Colon (tissue), 2 donors: ENCODE measurements around the gene C6orf89.
"Not testable (repeated sequence)": the region's sequence is repeated elsewhere in the genome, so short reads cannot be mapped to it uniquely, and the experiment has no call there.

Experiments used
- FAIRE-seq: peaks from 2 replicates; lab custom pipeline; 2012; peaks lifted over from hg19 to GRCh38; lab: Jason Lieb, UNC
- donor health status: control.
- donor health status: control.

C6orf89 gene

GRCh38 chr6:36888115-36888643 lies 2.4 kb downstream of the C6orf89 start:
- no peak for FAIRE-seq

- no peak for FAIRE-seq
Measured at GRCh38 chr6:36888654-36889481, 3.1 kb downstream of the C6orf89 start.

- no peak for FAIRE-seq
Measured at GRCh38 chr6:36890112-36890663, 4.4 kb downstream of the C6orf89 start.

GRCh38 chr6:36891153-36891552 lies 5.4 kb downstream of the C6orf89 start:
- not testable (repeated sequence) for FAIRE-seq

GRCh38 chr6:36893976-36894932 lies 8.5 kb downstream of the C6orf89 start:
- FAIRE-seq: no peak

GRCh38 chr6:36897609-36898008 lies 11.9 kb downstream of the C6orf89 start:
- FAIRE-seq: no peak

GRCh38 chr6:36904114-36904513 lies 18.4 kb downstream of the C6orf89 start:
- FAIRE-seq: no peak

GRCh38 chr6:36904851-36905393 lies 19.2 kb downstream of the C6orf89 start:
- no peak for FAIRE-seq

- FAIRE-seq: no peak
Measured at GRCh38 chr6:36906539-36907325, 21.0 kb downstream of the C6orf89 start.

GRCh38 chr6:36907781-36908180 lies 22.0 kb downstream of the C6orf89 start:
- FAIRE-seq: no peak

GRCh38 chr6:36908747-36909146 lies 23.0 kb downstream of the C6orf89 start:
- no peak for FAIRE-seq

- FAIRE-seq: no peak
Measured at GRCh38 chr6:36912030-36912454, 26.3 kb downstream of the C6orf89 start.

GRCh38 chr6:36912586-36912985 lies 26.8 kb downstream of the C6orf89 start:
- no peak for FAIRE-seq

GRCh38 chr6:36913082-36913481 lies 27.3 kb downstream of the C6orf89 start:
- no peak for FAIRE-seq

- FAIRE-seq: no peak
Measured at GRCh38 chr6:36914227-36914794, 28.6 kb downstream of the C6orf89 start.

- no peak for FAIRE-seq
Measured at GRCh38 chr6:36915599-36915998, 29.8 kb downstream of the C6orf89 start.

- no peak for FAIRE-seq
Measured at GRCh38 chr6:36916126-36916525, 30.4 kb downstream of the C6orf89 start.

GRCh38 chr6:36917541-36918193 lies 31.9 kb downstream of the C6orf89 start:
- FAIRE-seq: no peak

GRCh38 chr6:36920049-36920448 lies 34.3 kb downstream of the C6orf89 start:
- FAIRE-seq: no peak

GRCh38 chr6:36920546-36920945 lies 34.8 kb downstream of the C6orf89 start:
- no peak for FAIRE-seq
